K562 (cell line): Measurements from ENCODE around the gene PNMA3. TPM values are rescaled to one million over a fixed set of nuclear protein-coding genes. Genes with fewer than 3 reads are reported as not detected.
A peak's percentile ranks its signal among the peaks of the same experiment; 100 is the strongest.
"Not testable (repeated sequence)": the region's sequence is repeated elsewhere in the genome, so short reads cannot be mapped to it uniquely, and the experiment has no call there.

Experiments used
- ATAC-seq: fragments of 200-7000 bp; cut with Tn5 transposase; 3 replicates; pipeline ENCODE4 v1.9.1; 2020; ENCODE audit warnings: moderate library complexity
- BruUV-seq: library from RNA; stranded (reverse); fragments of 400-500 nt; replicated peaks from 2 replicates; lab custom pipeline; 2021; lab: Mats Ljungman, UMichigan
- CTCF ChIA-PET: fragments of 300-600 bp; formaldehyde crosslinking; extraction: SDS; loops from one replicate; lab custom pipeline; 2021; ENCODE audit warnings: low intra/inter-chr PET ratio; lab: Yijun Ruan, JAX
- POLR2A ChIA-PET: fragments of 300-600, 350-650 bp; sonication (Branson Sonifier 250); formaldehyde crosslinking; extraction: SDS; loops from one replicate; lab custom pipeline; 2021; ENCODE audit warnings: antibody characterized with exemption, inconsistent platforms; lab: Yijun Ruan, JAX
- DNase-seq, 4 experiments: peaks; one replicate each; pipeline versions ENCODE4 v3.0.0 to v3.0.0-alpha.2; 2011 to 2018; ENCODE audit warnings: low spot score in 3 of 4, mixed read lengths in 3 of 4; ENCODE audit errors: extremely low read depth in 1 of 4
- FAIRE-seq: peaks from 2 replicates; lab custom pipeline; 2011; peaks lifted over from hg19 to GRCh38; lab: Jason Lieb, UNC
- H2AFZ ChIP-seq: 2 replicates; pipeline ENCODE4 v1.6.0; 2011; ENCODE audit warnings: low read depth, low read length, control low read depth, inconsistent platforms
- H3K27ac ChIP-seq: fragments of 200-600 bp; 3 replicates; pipeline ENCODE4 v1.8.0; 2011; ENCODE audit warnings: low read depth, mild to moderate bottlenecking, control low read depth, inconsistent platforms, low read length, moderate library complexity, mixed read lengths; ENCODE audit errors: extremely low read depth
- H3K27me3 ChIP-seq, 2 experiments: fragments of 300-600 bp in 1 of 2; 2 replicates in 1 of 2; 3 replicates in 1 of 2; pipeline versions ENCODE4 v1.6.0 to v1.8.0; 2011; ENCODE audit warnings: inconsistent platforms in 2 of 2, low read length in 2 of 2, mild to moderate bottlenecking in 1 of 2, mixed read lengths in 1 of 2, moderate library complexity in 1 of 2; ENCODE audit not compliant: control insufficient read depth in 2 of 2, insufficient read depth in 2 of 2
- H3K36me3 ChIP-seq: fragments of 300-600 bp; 3 replicates; pipeline ENCODE4 v1.8.0; 2011; ENCODE audit warnings: mild to moderate bottlenecking, low read length, inconsistent platforms; ENCODE audit not compliant: control insufficient read depth, insufficient read depth
- H3K4me1 ChIP-seq, 2 experiments: fragments of 200-600 bp in 1 of 2; replicated peaks in 1 of 2; 2 replicates in 1 of 2; 3 replicates in 1 of 2; pipeline versions ENCODE4 v1.5.1 to v1.8.0; 2011; ENCODE audit warnings: inconsistent platforms in 2 of 2, low read length in 2 of 2, mild to moderate bottlenecking in 1 of 2, mixed read lengths in 1 of 2, moderate library complexity in 1 of 2; ENCODE audit not compliant: control insufficient read depth in 2 of 2, insufficient read depth in 2 of 2
- H3K4me2 ChIP-seq: 2 replicates; pipeline ENCODE4 v1.6.1; 2011; ENCODE audit warnings: low read length, control low read depth, inconsistent platforms, mixed read lengths; ENCODE audit not compliant: insufficient read depth
- H3K4me3 ChIP-seq: fragments of 200-600 bp; sonication (generic), shearing (Covaris generic); 2 replicates; pipeline ENCODE4 v1.5.1; 2016; ENCODE audit warnings: control low read depth, inconsistent platforms
- H3K79me2 ChIP-seq: fragments of 200-600 bp; 3 replicates; pipeline ENCODE4 v1.8.0; 2011; ENCODE audit warnings: low read length, inconsistent platforms; ENCODE audit not compliant: control insufficient read depth, insufficient read depth
- H3K9ac ChIP-seq, 2 experiments: 2 replicates each; pipeline versions ENCODE4 v1.6.0 to v1.6.1; 2011; ENCODE audit warnings: low read depth in 2 of 2, low read length in 2 of 2, control low read depth in 1 of 2, inconsistent platforms in 1 of 2, mild to moderate bottlenecking in 1 of 2, mixed read lengths in 1 of 2; ENCODE audit not compliant: insufficient read depth in 1 of 2
- H3K9me1 ChIP-seq: one replicate; pipeline ENCODE4 v1.6.0; 2011; ENCODE audit warnings: inconsistent platforms, mild to moderate bottlenecking, low read length, moderate library complexity; ENCODE audit not compliant: control insufficient read depth, insufficient read depth
- H3K9me3 ChIP-seq: replicated peaks from 2 replicates; pipeline ENCODE4 v1.5.1; 2011; ENCODE audit warnings: low read depth, low read length, inconsistent platforms; ENCODE audit not compliant: control insufficient read depth, insufficient read depth
- H4K20me1 ChIP-seq: replicated peaks from 2 replicates; pipeline ENCODE4 v1.6.1; 2011; ENCODE audit warnings: low read length, inconsistent platforms, mixed read lengths; ENCODE audit not compliant: control insufficient read depth, insufficient read depth
- CCAR2 ChIP-seq: fragments of 200-400 bp; formaldehyde crosslinking; IDR thresholded peaks from 2 replicates; pipeline ENCODE4 v1.6.1; 2017; ENCODE audit warnings: mild to moderate bottlenecking, low read depth, low read length
- HDAC8 ChIP-seq: fragments of 450-650 bp; IDR thresholded peaks from 2 replicates; pipeline ENCODE4 v1.6.1; 2016; ENCODE audit warnings: mild to moderate bottlenecking, missing genetic modification characterization, moderate library complexity, missing compliant biosample characterization
- HOMEZ ChIP-seq: fragments of 250-450 bp; sonication (Bioruptor Pico); IDR thresholded peaks from 2 replicates; pipeline ENCODE4 v1.4.0; 2020; ENCODE audit warnings: mild to moderate bottlenecking, moderate library complexity
- MCM7 ChIP-seq, 2 experiments: fragments of 450-650 bp; IDR thresholded peaks; 2 replicates each; pipeline ENCODE4 v1.6.1; 2016 to 2018
- NCOR1 ChIP-seq: fragments of 450-650 bp; IDR thresholded peaks from 2 replicates; pipeline ENCODE4 v1.6.1; 2016; ENCODE audit warnings: mild to moderate bottlenecking, moderate library complexity
- NEUROD1 ChIP-seq: fragments of 150-350 bp; IDR thresholded peaks from 2 replicates; pipeline ENCODE4 v1.6.1; 2014; ENCODE audit warnings: borderline replicate concordance, low read length, low read depth; ENCODE audit not compliant: partially characterized antibody
- PHTF2 ChIP-seq: fragments of 250-450 bp; sonication (Bioruptor Pico); IDR thresholded peaks from 2 replicates; pipeline ENCODE4 v1.5.0; 2021; ENCODE audit warnings: mild to moderate bottlenecking
- PREB ChIP-seq: sonication (generic); formaldehyde crosslinking; IDR thresholded peaks from 2 replicates; pipeline ENCODE4 v1.8.1; 2023; ENCODE audit warnings: mild to moderate bottlenecking, missing genetic modification reagents
- RFX5 ChIP-seq: IDR thresholded peaks from 2 replicates; pipeline ENCODE4 v1.6.1; 2011; ENCODE audit warnings: low read depth, mild to moderate bottlenecking, improper control_type of control experiment, low read length
- ZNF133 ChIP-seq: fragments of 250-450 bp; sonication (Bioruptor Pico); IDR thresholded peaks from 2 replicates; pipeline ENCODE4 v1.4.0; 2020; ENCODE audit warnings: mild to moderate bottlenecking
- ZNF23 ChIP-seq: fragments of 250-450 bp; sonication (Bioruptor Pico); IDR thresholded peaks from 2 replicates; pipeline ENCODE4 v1.4.0; 2020; ENCODE audit warnings: mild to moderate bottlenecking
- ZNF347 ChIP-seq: fragments of 450-650 bp; formaldehyde crosslinking; IDR thresholded peaks from 2 replicates; pipeline ENCODE4 v1.4.0; 2020; ENCODE audit warnings: low read depth, mild to moderate bottlenecking, moderate library complexity
- ZNF584 ChIP-seq: fragments of 200-800 bp; sonication (Bioruptor generic); IDR thresholded peaks from 2 replicates; pipeline ENCODE4 v1.6.1; 2016; ENCODE audit warnings: low read depth, mild to moderate bottlenecking, missing genetic modification characterization, missing compliant biosample characterization
- ZNF764 ChIP-seq: fragments of 250-450 bp; sonication (Bioruptor Pico); IDR thresholded peaks from 2 replicates; pipeline ENCODE4 v1.4.0; 2020; ENCODE audit warnings: low read depth, mild to moderate bottlenecking, moderate library complexity
- WGBS: fragments of 100-300 bp; shearing (Covaris generic); methylation state at CpG from one replicate; pipeline ENCODE4 v1.1.6; 2016; ENCODE audit warnings: low coverage, mixed read lengths; ENCODE audit not compliant: insufficient coverage; ENCODE audit errors: missing lambda C conversion rate; 5-methylcytosine and 5-hydroxymethylcytosine counted together
- in situ Hi-C: fragments of 300-500 bp; cut with MboI; formaldehyde crosslinking; loops from 4 replicates; pipeline ENCODE4 v1.15.0; 2018; ENCODE audit warnings: inconsistent platforms, mixed read lengths
- intact Hi-C: fragments of 100-400 bp; cut with micrococcal nuclease; formaldehyde crosslinking; loops from 2 replicates; pipeline ENCODE4 v1.14.2; 2022
- polyA plus RNA-seq, 8 experiments: library from polyadenylated mRNA; depleted of rRNA in 4 of 8; stranded (reverse) in 5 of 8; unstranded in 3 of 8; fragments of >200 nt; fragmentation: Nextera tagmentation in 2 of 8; fragmentation: Illumina TruSeq in 1 of 8; extraction: Ambion mirVana in 2 of 8; extraction: Trizol in 1 of 8; gene quantifications; 2 replicates each; pipeline versions ENCODE4 v1.2.1 to v1.2.3, GENCODE V29; 2011 to 2014; ENCODE audit warnings: inconsistent platforms in 1 of 8, missing spikeins in 1 of 8
- total RNA-seq, 7 experiments: library from RNA; depleted of rRNA in 6 of 7; stranded (reverse); fragments of >200 nt in 6 of 7; fragmentation: Illumina TruSeq in 2 of 7; extraction: Trizol in 2 of 7; gene quantifications; 2 replicates each; pipeline versions ENCODE4 v1.2.1 to v1.2.3, GENCODE V29; 2011 to 2021; ENCODE audit warnings: low replicate concordance in 1 of 7

Gene PNMA3
- total and polyA plus RNA-seq, 9 of the 15 experiments (the other 6 are each of a cell fraction or from before 2014, with no cell fraction given): 0.01 to 1.5 (median 0.95) TPM; not detected in 1

- no peak for TF ChIP-seq ZNF764 (CRISPR knock-in tag)
- TF ChIP-seq ZNF133 (CRISPR knock-in tag): no peak
- TF ChIP-seq ZNF23 (CRISPR knock-in tag): no peak
- TF ChIP-seq ZNF584 (CRISPR knock-in tag): no peak
- no peak for TF ChIP-seq MCM7 (IDR thresholded peaks at IDR 0.05)
- no peak for TF ChIP-seq HOMEZ (CRISPR knock-in tag)
- no peak for TF ChIP-seq PREB (CRISPR knock-in tag)
- no peak for TF ChIP-seq HDAC8 (tag)
- TF ChIP-seq ZNF347: no peak
- no peak for TF ChIP-seq NCOR1
- TF ChIP-seq NEUROD1: no peak
- no peak for TF ChIP-seq PHTF2 (CRISPR knock-in tag)
- no peak for TF ChIP-seq CCAR2
- TF ChIP-seq RFX5: no peak
- TF ChIP-seq, all 486 proteins: peak for 20
These were observed 9.1 kb downstream of the PNMA3 start (continued) for GRCh38 chrX:153065389-153065788.

- H3K79me2 ChIP-seq, intact Hi-C loops, H3K9ac ChIP-seq, H3K27ac ChIP-seq, in situ Hi-C loops, POLR2A ChIA-PET, H3K4me2 ChIP-seq, DNase-seq, BruUV-seq, FAIRE-seq, H2AFZ ChIP-seq, H4K20me1 ChIP-seq, H3K27me3 ChIP-seq, H3K36me3 ChIP-seq, H3K9me1 ChIP-seq, H3K4me3 ChIP-seq, H3K9me3 ChIP-seq, CTCF ChIA-PET: not testable (repeated sequence)
- peak; percentile 87 for ATAC-seq
- H3K4me1 ChIP-seq: peaks cover 4 to 14% of the 10 kb centered on the region in 2 experiments; a peak in 4 of 5 replicates
- no CpG with 5 or more reads among the region's 12 CpGs for WGBS
These were observed 10.1 kb downstream of the PNMA3 start for GRCh38 chrX:153066402-153066801.
